ENCODE results near the gene SLC4A5. TPM values are rescaled to one million over a fixed set of nuclear protein-coding genes. Genes with fewer than 3 reads are reported as not detected.

SLC4A5 gene
- total RNA-seq, 1 donor from 2014 or later: 8.2 TPM

DNA sequence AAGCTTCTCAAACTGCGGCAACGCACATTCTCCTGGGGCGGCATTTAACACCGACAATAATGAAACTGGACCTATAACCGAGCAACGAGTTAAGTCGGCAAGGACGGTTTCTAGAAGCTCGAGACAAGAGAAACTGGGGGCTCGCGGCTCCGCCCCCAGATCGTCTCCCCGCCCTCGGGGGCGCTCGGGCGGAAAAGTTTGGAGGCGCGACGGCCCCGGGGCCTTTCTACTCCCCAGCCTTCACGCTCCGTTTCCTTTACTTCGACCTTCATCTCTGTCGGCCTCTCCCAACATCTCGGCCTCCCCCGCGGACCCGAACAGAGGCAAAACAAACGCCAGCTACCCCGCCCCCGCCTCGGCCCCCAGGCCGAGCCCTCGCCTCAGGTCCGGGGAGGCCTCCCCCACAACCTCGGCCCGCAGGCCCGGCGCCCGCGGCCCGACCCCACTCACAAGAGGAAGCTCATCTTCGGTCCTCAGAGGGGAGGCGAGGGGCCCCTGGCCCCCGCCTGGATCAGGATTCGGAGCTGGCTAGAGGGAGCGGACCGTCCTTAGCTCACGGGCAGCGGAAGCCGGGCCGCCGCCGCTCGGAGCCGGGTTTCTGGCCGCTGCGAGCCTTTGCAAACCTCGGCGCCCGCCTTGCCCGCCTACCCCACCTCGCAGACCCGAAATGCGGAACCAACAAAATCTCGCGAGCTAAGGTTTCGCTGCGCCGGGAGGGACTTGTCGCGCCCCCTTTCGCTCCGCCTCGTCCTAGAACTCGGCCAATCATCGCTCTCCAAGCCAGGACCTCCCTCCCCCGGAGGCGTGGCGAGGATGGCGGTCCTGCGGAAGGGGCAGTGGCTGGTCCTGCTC is 164.8 kb downstream of the SLC4A5 start, which contains the start of gene MOB1A:
Gene MOB1A (minus strand): TSS at position 669 of the 852 bp plus-strand sequence. CDS start 205 bp downstream, at position 464.
- peaks cover 7% of the 10 kb centered on the region for H3K9me3 Mint-ChIP-seq (ENCODE audit: unreplicated experiment)
- peak; percentile 98 for DNase-seq
- peaks cover 17% of the 10 kb centered on the region for H3K36me3 Mint-ChIP-seq (ENCODE audit: unreplicated experiment)
- TF ChIP-seq, protein P1, sequence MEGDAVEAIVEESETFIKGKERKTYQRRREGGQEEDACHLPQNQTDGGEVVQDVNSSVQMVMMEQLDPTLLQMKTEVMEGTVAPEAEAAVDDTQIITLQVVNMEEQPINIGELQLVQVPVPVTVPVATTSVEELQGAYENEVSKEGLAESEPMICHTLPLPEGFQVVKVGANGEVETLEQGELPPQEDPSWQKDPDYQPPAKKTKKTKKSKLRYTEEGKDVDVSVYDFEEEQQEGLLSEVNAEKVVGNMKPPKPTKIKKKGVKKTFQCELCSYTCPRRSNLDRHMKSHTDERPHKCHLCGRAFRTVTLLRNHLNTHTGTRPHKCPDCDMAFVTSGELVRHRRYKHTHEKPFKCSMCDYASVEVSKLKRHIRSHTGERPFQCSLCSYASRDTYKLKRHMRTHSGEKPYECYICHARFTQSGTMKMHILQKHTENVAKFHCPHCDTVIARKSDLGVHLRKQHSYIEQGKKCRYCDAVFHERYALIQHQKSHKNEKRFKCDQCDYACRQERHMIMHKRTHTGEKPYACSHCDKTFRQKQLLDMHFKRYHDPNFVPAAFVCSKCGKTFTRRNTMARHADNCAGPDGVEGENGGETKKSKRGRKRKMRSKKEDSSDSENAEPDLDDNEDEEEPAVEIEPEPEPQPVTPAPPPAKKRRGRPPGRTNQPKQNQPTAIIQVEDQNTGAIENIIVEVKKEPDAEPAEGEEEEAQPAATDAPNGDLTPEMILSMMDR (IDR thresholded peaks at IDR 0.05; ENCODE audit: partially characterized antibody, unreplicated experiment): no peak
- H3K27ac Mint-ChIP-seq (ENCODE audit: unreplicated experiment): peak within 1 kb of the TSS; percentile 90
- H3K27me3 Mint-ChIP-seq (ENCODE audit: unreplicated experiment): peaks cover 11% of the 10 kb centered on the region
- peaks cover 15% of the 10 kb centered on the region for H3K4me1 Mint-ChIP-seq (ENCODE audit: low read depth, unreplicated experiment)
- peak within 1 kb of the TSS; percentile 93 for H3K4me3 Mint-ChIP-seq (ENCODE audit: unreplicated experiment)

DNA sequence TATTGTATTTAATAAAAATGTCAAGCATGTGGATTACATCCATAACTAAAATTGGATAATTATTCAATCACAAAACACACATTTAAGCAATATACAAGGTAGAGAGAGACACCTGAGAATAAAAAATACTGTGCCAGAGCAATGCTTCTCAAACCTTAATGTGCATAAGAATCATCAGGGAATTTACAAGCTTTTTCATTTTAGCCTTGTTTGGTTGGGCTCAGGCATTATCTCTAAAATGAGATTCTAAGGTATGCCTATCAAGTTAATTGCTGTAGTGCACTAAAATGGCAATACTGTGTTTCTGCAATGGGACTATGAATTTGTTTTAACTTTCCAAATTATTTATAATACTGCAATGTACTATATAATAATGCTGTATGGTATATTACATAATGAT is 165.5 kb downstream of the SLC4A5 start:
- Mint-ChIP-seq H3K4me3 (ENCODE audit: unreplicated experiment) (peak overlapping the region; percentile 93), H3K9me3 (ENCODE audit: unreplicated experiment) (peaks cover 7% of the 10 kb centered on the region), H3K36me3 (ENCODE audit: unreplicated experiment) (peaks cover 17% of the 10 kb centered on the region), H3K27ac (ENCODE audit: unreplicated experiment) (peak overlapping the region; percentile 90), H3K27me3 (ENCODE audit: unreplicated experiment) (peaks cover 11% of the 10 kb centered on the region), H3K4me1 (ENCODE audit: low read depth, unreplicated experiment) (peaks cover 15% of the 10 kb centered on the region)
- TF ChIP-seq, protein P1 (IDR thresholded peaks at IDR 0.05; ENCODE audit: partially characterized antibody, unreplicated experiment): no peak
- DNase-seq: no peak

DNA sequence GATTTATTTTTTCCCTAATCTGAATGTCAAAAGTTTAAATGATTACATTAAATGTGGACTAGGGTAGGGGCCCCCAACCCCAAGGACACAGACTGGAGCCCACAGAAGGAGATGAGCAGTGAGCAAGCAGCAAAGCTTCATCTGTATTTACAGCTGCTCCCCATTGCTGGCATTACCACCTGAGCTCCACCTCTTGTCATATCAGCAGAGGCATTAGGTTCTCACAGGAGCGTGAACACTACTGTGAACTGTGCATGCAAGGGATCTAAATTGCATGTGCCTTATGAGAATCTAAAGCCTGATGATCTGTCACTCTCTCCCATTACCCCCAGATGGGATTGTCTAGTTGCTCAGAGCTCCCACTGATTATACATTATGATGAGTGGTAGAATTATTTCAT is 168.3 kb downstream of the SLC4A5 start:
- peaks cover 4% of the 10 kb centered on the region for H3K27me3 Mint-ChIP-seq (ENCODE audit: unreplicated experiment)
- H3K27ac Mint-ChIP-seq (ENCODE audit: unreplicated experiment): no peak overlapping the region
- TF ChIP-seq, protein P1 (IDR thresholded peaks at IDR 0.05; ENCODE audit: partially characterized antibody, unreplicated experiment): no peak
- no peak for DNase-seq
- no peaks in the 10 kb centered on the region for H3K9me3 Mint-ChIP-seq (ENCODE audit: unreplicated experiment)
- no peak overlapping the region for H3K4me3 Mint-ChIP-seq (ENCODE audit: unreplicated experiment)
- H3K36me3 Mint-ChIP-seq (ENCODE audit: unreplicated experiment): peaks cover 17% of the 10 kb centered on the region
- peaks cover 7% of the 10 kb centered on the region for H3K4me1 Mint-ChIP-seq (ENCODE audit: low read depth, unreplicated experiment)

DNA sequence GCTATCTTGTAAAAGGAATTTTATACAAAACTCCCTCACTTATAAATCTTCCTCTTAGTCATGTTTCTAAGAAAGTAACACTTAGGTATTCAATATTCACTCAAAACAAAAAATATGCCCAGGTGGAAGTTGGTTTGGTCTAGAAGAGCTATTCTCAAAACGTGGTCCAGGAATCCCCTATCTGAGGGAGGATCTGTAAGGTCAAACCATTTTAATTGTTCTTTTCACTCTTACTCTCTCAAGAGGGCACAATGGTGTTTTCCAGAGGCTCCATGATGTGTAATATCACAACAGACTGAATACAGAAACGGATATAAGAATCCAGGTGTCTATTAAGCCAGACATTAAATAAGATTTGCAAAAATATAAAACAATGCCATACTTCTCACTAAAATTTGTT is 174.5 kb downstream of the SLC4A5 start:
- H3K27ac Mint-ChIP-seq (ENCODE audit: unreplicated experiment): no peak overlapping the region
- no peaks in the 10 kb centered on the region for H3K4me1 Mint-ChIP-seq (ENCODE audit: low read depth, unreplicated experiment)
- peaks cover 2% of the 10 kb centered on the region for H3K9me3 Mint-ChIP-seq (ENCODE audit: unreplicated experiment)
- DNase-seq: no peak
- no peaks in the 10 kb centered on the region for H3K36me3 Mint-ChIP-seq (ENCODE audit: unreplicated experiment)
- TF ChIP-seq, protein P1 (IDR thresholded peaks at IDR 0.05; ENCODE audit: partially characterized antibody, unreplicated experiment): no peak
- no peak overlapping the region for H3K4me3 Mint-ChIP-seq (ENCODE audit: unreplicated experiment)
- no peaks in the 10 kb centered on the region for H3K27me3 Mint-ChIP-seq (ENCODE audit: unreplicated experiment)

Other genes with a start within 250 kb of the SLC4A5 start
- 17.7 TPM for gene BOLA3, start 195.5 kb downstream of the SLC4A5 start, total RNA-seq (ENCODE audit: unreplicated experiment)
- gene MOB1A, start 164.5 kb downstream of the SLC4A5 start, total RNA-seq (ENCODE audit: unreplicated experiment): 60.5 TPM
- 293 TPM for gene MTHFD2, start 144.8 kb downstream of the SLC4A5 start, total RNA-seq (ENCODE audit: unreplicated experiment)
- 832 TPM for gene DCTN1, start 36.9 kb upstream of the SLC4A5 start, total RNA-seq (ENCODE audit: unreplicated experiment)
- 3.7 TPM for gene C2orf81, start 78.2 kb upstream of the SLC4A5 start, total RNA-seq (ENCODE audit: unreplicated experiment)
- 29.5 TPM for gene WDR54, start 78.3 kb upstream of the SLC4A5 start, total RNA-seq (ENCODE audit: unreplicated experiment)
- 88.7 TPM for gene RTKN, start 98.5 kb upstream of the SLC4A5 start, total RNA-seq (ENCODE audit: unreplicated experiment)
- gene INO80B, start 111.7 kb upstream of the SLC4A5 start, total RNA-seq (ENCODE audit: unreplicated experiment): 18.5 TPM
- gene WBP1, start 115.0 kb upstream of the SLC4A5 start, total RNA-seq (ENCODE audit: unreplicated experiment): 109 TPM
- gene MOGS, start 122.0 kb upstream of the SLC4A5 start, total RNA-seq (ENCODE audit: unreplicated experiment): 50.9 TPM
- gene MRPL53, start 129.3 kb upstream of the SLC4A5 start, total RNA-seq (ENCODE audit: unreplicated experiment): 63.9 TPM
- 28.0 TPM for gene CCDC142, start 139.6 kb upstream of the SLC4A5 start, total RNA-seq (ENCODE audit: unreplicated experiment)
- gene TTC31, start 139.7 kb upstream of the SLC4A5 start, total RNA-seq (ENCODE audit: unreplicated experiment): 23.8 TPM
- gene LBX2, start 156.2 kb upstream of the SLC4A5 start, total RNA-seq (ENCODE audit: unreplicated experiment): 0.96 TPM
- 32.3 TPM for gene PCGF1, start 164.3 kb upstream of the SLC4A5 start, total RNA-seq (ENCODE audit: unreplicated experiment)
- gene TLX2, start 171.0 kb upstream of the SLC4A5 start, total RNA-seq (ENCODE audit: unreplicated experiment): 21.2 TPM
- 0.91 TPM for gene DQX1, start 182.8 kb upstream of the SLC4A5 start, total RNA-seq (ENCODE audit: unreplicated experiment)
- 99.5 TPM for gene AUP1, start 186.3 kb upstream of the SLC4A5 start, total RNA-seq (ENCODE audit: unreplicated experiment)
- 46.7 TPM for gene HTRA2, start 186.5 kb upstream of the SLC4A5 start, total RNA-seq (ENCODE audit: unreplicated experiment)
- 64.2 TPM for gene LOXL3, start 210.5 kb upstream of the SLC4A5 start, total RNA-seq (ENCODE audit: unreplicated experiment)
- gene DOK1, start 211.3 kb upstream of the SLC4A5 start, total RNA-seq (ENCODE audit: unreplicated experiment): 14.0 TPM

Measured in glutamatergic neuron (in vitro differentiated cells).